ENCODE results near the gene PTPRM. TPM values are rescaled to one million over a fixed set of nuclear protein-coding genes. Genes with fewer than 3 reads are reported as not detected.

Gene PTPRM
- total RNA-seq, 1 experiment from 2014 or later: 1.6 TPM

- intact Hi-C loops (cut with micrococcal nuclease; ENCODE audit: unreplicated experiment) (no loop called here), in situ Hi-C loops (cut with HindIII; ENCODE audit: low pct_unique_long_range_greater_than_20kb, low sequenced_read_pairs) (no loop called here)
- CTCF ChIA-PET: no interaction called here
- no peak for TF ChIP-seq TCF7L2 (IDR thresholded peaks at IDR 0.05; ENCODE audit: low read depth, low read length)
- no peak for TF ChIP-seq POLR2AphosphoS5 (IDR thresholded peaks at IDR 0.05; ENCODE audit: low read depth, low read length)
- no peak for TF ChIP-seq REST (IDR thresholded peaks at IDR 0.05; ENCODE audit: insufficient read depth in 1 of 2, low read depth in 2 of 2, low read length in 1 of 2)
- TF ChIP-seq, protein P1, sequence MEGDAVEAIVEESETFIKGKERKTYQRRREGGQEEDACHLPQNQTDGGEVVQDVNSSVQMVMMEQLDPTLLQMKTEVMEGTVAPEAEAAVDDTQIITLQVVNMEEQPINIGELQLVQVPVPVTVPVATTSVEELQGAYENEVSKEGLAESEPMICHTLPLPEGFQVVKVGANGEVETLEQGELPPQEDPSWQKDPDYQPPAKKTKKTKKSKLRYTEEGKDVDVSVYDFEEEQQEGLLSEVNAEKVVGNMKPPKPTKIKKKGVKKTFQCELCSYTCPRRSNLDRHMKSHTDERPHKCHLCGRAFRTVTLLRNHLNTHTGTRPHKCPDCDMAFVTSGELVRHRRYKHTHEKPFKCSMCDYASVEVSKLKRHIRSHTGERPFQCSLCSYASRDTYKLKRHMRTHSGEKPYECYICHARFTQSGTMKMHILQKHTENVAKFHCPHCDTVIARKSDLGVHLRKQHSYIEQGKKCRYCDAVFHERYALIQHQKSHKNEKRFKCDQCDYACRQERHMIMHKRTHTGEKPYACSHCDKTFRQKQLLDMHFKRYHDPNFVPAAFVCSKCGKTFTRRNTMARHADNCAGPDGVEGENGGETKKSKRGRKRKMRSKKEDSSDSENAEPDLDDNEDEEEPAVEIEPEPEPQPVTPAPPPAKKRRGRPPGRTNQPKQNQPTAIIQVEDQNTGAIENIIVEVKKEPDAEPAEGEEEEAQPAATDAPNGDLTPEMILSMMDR (IDR thresholded peaks at IDR 0.05): no peak
- TF ChIP-seq SIN3A (IDR thresholded peaks at IDR 0.05; ENCODE audit: borderline replicate concordance, insufficient read depth, low read depth, low read length): no peak
- Histone ChIP-seq H3K4me3 (ENCODE audit: low read depth in 2 of 2, low read length in 2 of 2) (no peak overlapping the region), H3K27me3 (ENCODE audit: control insufficient read depth, insufficient read depth, low read length) (no peaks in the 10 kb centered on the region), H3K9me3 (ENCODE audit: control insufficient read depth, insufficient read depth, low read depth, low read length) (no peaks in the 10 kb centered on the region), H3K36me3 (ENCODE audit: control insufficient read depth, insufficient read depth, low read length) (no peaks in the 10 kb centered on the region), H3K4me1 (ENCODE audit: control insufficient read depth, insufficient read depth, low read length) (no peaks in the 10 kb centered on the region), H3K27ac (ENCODE audit: low read length) (no peak overlapping the region)
- BruUV-seq (replicated peaks): no TSS peak
- ATAC-seq: no peak
- POLR2A ChIA-PET: no interaction called here
- DNase-seq (ENCODE audit: low read depth, low spot score): no peak
These were observed 129.7 kb downstream of the PTPRM start for GRCh38 chr18:7696780-7697179.

DNA sequence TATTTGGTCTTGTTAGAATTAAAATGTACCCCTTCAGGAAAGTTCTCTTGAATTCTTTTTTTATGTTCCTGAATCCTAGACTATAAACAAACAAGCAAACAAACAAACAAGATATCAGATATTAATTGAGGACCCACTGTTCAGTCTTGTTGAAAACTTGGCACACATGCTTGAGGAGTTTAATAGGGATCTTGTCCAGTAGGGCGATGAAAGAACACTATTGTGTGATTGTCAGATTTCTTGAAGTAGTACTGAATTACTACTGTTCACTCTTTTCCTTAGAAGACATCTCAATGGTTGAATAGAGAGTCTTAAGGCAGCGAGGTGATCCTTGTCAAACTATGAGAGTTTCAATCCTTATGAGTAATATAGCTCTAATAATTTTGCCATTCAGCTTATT lies 130.2 kb downstream of the PTPRM start:
- H3K36me3 ChIP-seq (ENCODE audit: control insufficient read depth, insufficient read depth, low read length): no peaks in the 10 kb centered on the region
- no TSS peak for BruUV-seq (replicated peaks)
- H3K27ac ChIP-seq (ENCODE audit: low read length): no peak overlapping the region
- TF ChIP-seq SIN3A (IDR thresholded peaks at IDR 0.05; ENCODE audit: borderline replicate concordance, insufficient read depth, low read depth, low read length): no peak
- no peak for TF ChIP-seq POLR2AphosphoS5 (IDR thresholded peaks at IDR 0.05; ENCODE audit: low read depth, low read length)
- TF ChIP-seq, protein P1 (IDR thresholded peaks at IDR 0.05): no peak
- no peak for TF ChIP-seq TCF7L2 (IDR thresholded peaks at IDR 0.05; ENCODE audit: low read depth, low read length)
- no peak for TF ChIP-seq REST (IDR thresholded peaks at IDR 0.05; ENCODE audit: insufficient read depth in 1 of 2, low read depth in 2 of 2, low read length in 1 of 2)
- ChIA-PET POLR2A (no interaction called here), CTCF (no interaction called here)
- H3K4me3 ChIP-seq (ENCODE audit: low read depth in 2 of 2, low read length in 2 of 2): no peak overlapping the region
- in situ Hi-C loops (cut with HindIII; ENCODE audit: low pct_unique_long_range_greater_than_20kb, low sequenced_read_pairs) (no loop called here), intact Hi-C loops (cut with micrococcal nuclease; ENCODE audit: unreplicated experiment) (no loop called here)
- no peaks in the 10 kb centered on the region for H3K9me3 ChIP-seq (ENCODE audit: control insufficient read depth, insufficient read depth, low read depth, low read length)
- no peak for DNase-seq (ENCODE audit: low read depth, low spot score)
- no peaks in the 10 kb centered on the region for H3K27me3 ChIP-seq (ENCODE audit: control insufficient read depth, insufficient read depth, low read length)
- no peak for ATAC-seq
- H3K4me1 ChIP-seq (ENCODE audit: control insufficient read depth, insufficient read depth, low read length): no peaks in the 10 kb centered on the region

Measured in Panc1 (cell line).